H9 (cell line): Measurements from ENCODE around the gene PRRX1. TPM values are rescaled to one million over a fixed set of nuclear protein-coding genes. Genes with fewer than 3 reads are reported as not detected.

Source experiments
- DNase-seq: peaks from one replicate; pipeline ENCODE4 v3.0.0-alpha.2; 2017
- H2AFZ ChIP-seq: one replicate; pipeline ENCODE4 v1.6.1; 2013; ENCODE audit warnings: mild to moderate bottlenecking, low read length, control low read depth, moderate library complexity
- H2AK5ac ChIP-seq: 2 replicates; pipeline ENCODE4 v1.6.1; 2013; ENCODE audit warnings: low read length, control low read depth, mixed read lengths; ENCODE audit not compliant: insufficient read length
- H2BK120ac ChIP-seq: one replicate; pipeline ENCODE4 v1.6.1; 2013; ENCODE audit warnings: low read depth, mild to moderate bottlenecking, low read length, control low read depth, inconsistent platforms; ENCODE audit not compliant: poor library complexity, severe bottlenecking
- H2BK12ac ChIP-seq: 2 replicates; pipeline ENCODE4 v1.6.1; 2013; ENCODE audit warnings: low read length, control low read depth, mixed read lengths, low read depth; ENCODE audit not compliant: insufficient read length
- H2BK15ac ChIP-seq: 2 replicates; pipeline ENCODE4 v1.6.1; 2013; ENCODE audit warnings: low read depth, low read length, control low read depth
- H2BK20ac ChIP-seq: one replicate; pipeline ENCODE4 v1.6.1; 2013; ENCODE audit warnings: low read depth, mild to moderate bottlenecking, low read length, control low read depth, inconsistent platforms; ENCODE audit not compliant: poor library complexity, severe bottlenecking
- H2BK5ac ChIP-seq: 2 replicates; pipeline ENCODE4 v1.6.1; 2013; ENCODE audit warnings: low read length, control low read depth, mixed read lengths; ENCODE audit not compliant: insufficient read length
- H3K14ac ChIP-seq: 2 replicates; pipeline ENCODE4 v1.6.1; 2013; ENCODE audit warnings: low read length, control low read depth; ENCODE audit not compliant: insufficient read depth
- H3K18ac ChIP-seq: 2 replicates; pipeline ENCODE4 v1.6.1; 2013; ENCODE audit warnings: low read depth, mild to moderate bottlenecking, mixed read lengths, low read length, control low read depth; ENCODE audit not compliant: insufficient read length
- H3K23ac ChIP-seq: 2 replicates; pipeline ENCODE4 v1.6.1; 2013; ENCODE audit warnings: low read length, control low read depth, mixed read lengths, low read depth; ENCODE audit not compliant: insufficient read length
- H3K23me2 ChIP-seq: 2 replicates; pipeline ENCODE4 v1.6.1; 2013; ENCODE audit warnings: low read depth, mild to moderate bottlenecking, mixed read lengths, low read length, control low read depth; ENCODE audit not compliant: insufficient read length, poor library complexity, severe bottlenecking
- H3K27ac ChIP-seq: 2 replicates; pipeline ENCODE4 v1.5.1; 2013; ENCODE audit warnings: low read length, control low read depth, mixed read lengths, low read depth; ENCODE audit not compliant: insufficient read length
- H3K27me3 ChIP-seq: 2 replicates; pipeline ENCODE4 v1.6.1; 2013; ENCODE audit warnings: low read length, control low read depth, inconsistent platforms; ENCODE audit not compliant: insufficient read depth
- H3K4ac ChIP-seq: 2 replicates; pipeline ENCODE4 v1.6.1; 2013; ENCODE audit warnings: low read depth, mild to moderate bottlenecking, control low read depth, inconsistent platforms, low read length, moderate library complexity
- H3K4me1 ChIP-seq: 2 replicates; pipeline ENCODE4 v1.6.1; 2013; ENCODE audit warnings: low read length, control low read depth, inconsistent platforms; ENCODE audit not compliant: insufficient read depth
- H3K4me2 ChIP-seq: 2 replicates; pipeline ENCODE4 v1.6.1; 2013; ENCODE audit warnings: low read length, control low read depth, mixed read lengths; ENCODE audit not compliant: insufficient read length, insufficient read depth
- H3K56ac ChIP-seq: 2 replicates; pipeline ENCODE4 v1.6.1; 2013; ENCODE audit warnings: low read depth, mild to moderate bottlenecking, mixed read lengths, low read length, control low read depth; ENCODE audit not compliant: insufficient read length
- H3K79me1 ChIP-seq: 2 replicates; pipeline ENCODE4 v1.6.1; 2013; ENCODE audit warnings: low read depth, mild to moderate bottlenecking, moderate library complexity, low read length, control low read depth, inconsistent platforms; ENCODE audit not compliant: insufficient read depth, poor library complexity, severe bottlenecking
- H3K79me2 ChIP-seq: 2 replicates; pipeline ENCODE4 v1.6.1; 2013; ENCODE audit warnings: low read length, control low read depth, inconsistent platforms; ENCODE audit not compliant: insufficient read depth
- H3K9ac ChIP-seq: 2 replicates; pipeline ENCODE4 v1.6.1; 2013; ENCODE audit warnings: low read length, control low read depth, mixed read lengths; ENCODE audit not compliant: insufficient read length; ENCODE audit errors: extremely low read depth
- H3K9me3 ChIP-seq: one replicate; pipeline ENCODE4 v1.6.1; 2013; ENCODE audit warnings: low read depth, low read length, inconsistent platforms; ENCODE audit not compliant: control insufficient read depth
- H3T11ph ChIP-seq: one replicate; pipeline ENCODE4 v1.6.1; 2013; ENCODE audit warnings: mild to moderate bottlenecking, low read length, control low read depth, inconsistent platforms
- H4K20me1 ChIP-seq: one replicate; pipeline ENCODE4 v1.6.1; 2013; ENCODE audit not compliant: control insufficient read depth, insufficient read length, insufficient read depth
- H4K5ac ChIP-seq: 2 replicates; pipeline ENCODE4 v1.6.1; 2013; ENCODE audit warnings: low read depth, mild to moderate bottlenecking, mixed read lengths, low read length, control low read depth; ENCODE audit not compliant: insufficient read length
- H4K8ac ChIP-seq: replicated peaks from 2 replicates; pipeline ENCODE4 v1.6.1; 2013; ENCODE audit warnings: low read length, control low read depth, mixed read lengths, low read depth; ENCODE audit not compliant: insufficient read length
- H4K91ac ChIP-seq: 2 replicates; pipeline ENCODE4 v1.6.1; 2013; ENCODE audit warnings: low read depth, mild to moderate bottlenecking, moderate library complexity, mixed read lengths, low read length, control low read depth; ENCODE audit not compliant: insufficient read length
- H3K27ac Mint-ChIP-seq, 3 experiments: 2 replicates in 2 of 3; 3 replicates in 1 of 3; pipeline ENCODE4 v1.8.0; 2020 to 2021; ENCODE audit warnings: mixed read lengths in 3 of 3, mild to moderate bottlenecking in 1 of 3, moderate library complexity in 1 of 3
- H3K27me3 Mint-ChIP-seq: 2 replicates; pipeline ENCODE4 v1.8.0; 2021; ENCODE audit warnings: low read depth, mild to moderate bottlenecking, moderate library complexity, mixed read lengths
- H3K36me3 Mint-ChIP-seq, 3 experiments: 2 replicates in 2 of 3; 3 replicates in 1 of 3; pipeline ENCODE4 v1.8.0; 2020 to 2021; ENCODE audit warnings: low read depth in 3 of 3, mixed read lengths in 3 of 3; ENCODE audit not compliant: insufficient read depth in 1 of 3
- H3K4me1 Mint-ChIP-seq, 2 experiments: 2 replicates each; pipeline ENCODE4 v1.8.0; 2020; ENCODE audit warnings: mixed read lengths in 2 of 2
- H3K4me3 Mint-ChIP-seq, 2 experiments: 2 replicates in 1 of 2; 3 replicates in 1 of 2; pipeline ENCODE4 v1.8.0; 2020 to 2021; ENCODE audit warnings: mild to moderate bottlenecking in 2 of 2, mixed read lengths in 2 of 2, moderate library complexity in 1 of 2
- H3K9me3 Mint-ChIP-seq, 2 experiments: 2 replicates in 1 of 2; 3 replicates in 1 of 2; pipeline ENCODE4 v1.8.0; 2020; ENCODE audit warnings: mild to moderate bottlenecking in 2 of 2, mixed read lengths in 2 of 2, moderate library complexity in 1 of 2
- CTCF ChIP-seq: fragments of 200-600 bp; sonication (generic); conservative IDR thresholded peaks from 3 replicates; pipeline ENCODE4 v1.8.0; 2021; ENCODE audit warnings: antibody characterized with exemption, mild to moderate bottlenecking
- WGBS: extraction: QIAGEN DNeasy Blood & Tissue Kit; methylation state at CpG from one replicate; pipeline ENCODE4 v1.1.7; 2013; ENCODE audit warnings: missing lambda C conversion rate, low lambda C conversion rate, mixed read lengths; ENCODE audit not compliant: insufficient read length; ENCODE audit errors: extremely low coverage; 5-methylcytosine and 5-hydroxymethylcytosine counted together
- total RNA-seq: library from RNA; stranded (reverse); gene quantifications from 2 replicates; pipeline ENCODE4 v1.2.1, GENCODE V29; 2021

The PRRX1 gene
- total RNA-seq, 1 experiment from 2014 or later, result not detected

GRCh38 chr1:170664828-170665612, 1.1 kb downstream of the PRRX1 start:
- Histone ChIP-seq H3K14ac (no peak overlapping the region; the same call in 1 of the 2 replicates), H3K4ac (no peak overlapping the region), H2AK5ac (no peak overlapping the region), H3K9ac (no peak overlapping the region), H2BK5ac (no peak overlapping the region), H4K8ac (no peak overlapping the region), H4K5ac (no peak overlapping the region), H2BK12ac (no peak overlapping the region), H3K9me3 (no peaks in the 10 kb centered on the region), H3K79me2 (no peaks in the 10 kb centered on the region), H3K79me1 (no peaks in the 10 kb centered on the region), H3K4me1 (peaks cover 2% of the 10 kb centered on the region; the same call in 1 of the 2 replicates), H3K27me3 (peaks cover 93% of the 10 kb centered on the region), H3K27ac (no peak overlapping the region), H2BK15ac (no peak overlapping the region), H3K56ac (no peak overlapping the region), H2AFZ (no peak overlapping the region), H2BK20ac (no peak overlapping the region), H3K18ac (no peak overlapping the region), H3K23me2 (peaks cover 36% of the 10 kb centered on the region), H3K23ac (no peak overlapping the region), H4K20me1 (no peaks in the 10 kb centered on the region), H2BK120ac (no peak overlapping the region), H4K91ac (no peak overlapping the region), H3T11ph (no peak overlapping the region), H3K4me2 (peak overlapping the region; percentile 96)
- peak; percentile 59 for DNase-seq
- TF ChIP-seq CTCF, result no peak
- H3K9me3 Mint-ChIP-seq, result peaks cover 4 to 7% of the 10 kb centered on the region in 2 experiments; a peak in 4 of 5 replicates
- peaks cover 66 to 70% of the 10 kb centered on the region in 2 experiments for H3K4me1 Mint-ChIP-seq
- WGBS, result no CpG with 5 or more reads among the region's 37 CpGs
- H3K4me3 Mint-ChIP-seq, result peak overlapping the region; percentile 58 to 83
- peaks cover 100% of the 10 kb centered on the region for H3K27me3 Mint-ChIP-seq
- H3K27ac Mint-ChIP-seq, result no peak overlapping the region
- peaks cover 0 to 2% (median 2%) of the 10 kb centered on the region in 3 experiments; a peak in 3 of 7 replicates for H3K36me3 Mint-ChIP-seq
